ENCODE data around the gene PPP2R5A.

GRCh38 chr1:212285685-212286555, 710 bp downstream of the PPP2R5A start:
- TF ChIP-seq, protein P1, sequence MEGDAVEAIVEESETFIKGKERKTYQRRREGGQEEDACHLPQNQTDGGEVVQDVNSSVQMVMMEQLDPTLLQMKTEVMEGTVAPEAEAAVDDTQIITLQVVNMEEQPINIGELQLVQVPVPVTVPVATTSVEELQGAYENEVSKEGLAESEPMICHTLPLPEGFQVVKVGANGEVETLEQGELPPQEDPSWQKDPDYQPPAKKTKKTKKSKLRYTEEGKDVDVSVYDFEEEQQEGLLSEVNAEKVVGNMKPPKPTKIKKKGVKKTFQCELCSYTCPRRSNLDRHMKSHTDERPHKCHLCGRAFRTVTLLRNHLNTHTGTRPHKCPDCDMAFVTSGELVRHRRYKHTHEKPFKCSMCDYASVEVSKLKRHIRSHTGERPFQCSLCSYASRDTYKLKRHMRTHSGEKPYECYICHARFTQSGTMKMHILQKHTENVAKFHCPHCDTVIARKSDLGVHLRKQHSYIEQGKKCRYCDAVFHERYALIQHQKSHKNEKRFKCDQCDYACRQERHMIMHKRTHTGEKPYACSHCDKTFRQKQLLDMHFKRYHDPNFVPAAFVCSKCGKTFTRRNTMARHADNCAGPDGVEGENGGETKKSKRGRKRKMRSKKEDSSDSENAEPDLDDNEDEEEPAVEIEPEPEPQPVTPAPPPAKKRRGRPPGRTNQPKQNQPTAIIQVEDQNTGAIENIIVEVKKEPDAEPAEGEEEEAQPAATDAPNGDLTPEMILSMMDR (IDR thresholded peaks at IDR 0.05), result no peak
- TF ChIP-seq EP300 (IDR thresholded peaks at IDR 0.05), result peak in 1 of 2 donors; percentile 54
- peak in 1 of 2 donors; percentile 21 for TF ChIP-seq POLR2A (IDR thresholded peaks at IDR 0.05)

Data from tibial nerve (tissue), 4 donors.